Endothelial cell of umbilical vein (primary cell): ENCODE measurements around the gene PRRX2. TPM values are rescaled to one million over a fixed set of nuclear protein-coding genes. Genes with fewer than 3 reads are reported as not detected.

ENCODE experiments used
- BruUV-seq: library from RNA; stranded (reverse); fragments of 400-500 nt; replicated peaks from 2 replicates; lab custom pipeline; 2021; lab: Mats Ljungman, UMichigan
- CTCF ChIA-PET: fragments of 300-600, 350-600 bp; sonication (Branson Sonifier 250); formaldehyde crosslinking; loops from one replicate; lab custom pipeline; 2021; ENCODE audit warnings: antibody characterized with exemption, inconsistent platforms; lab: Charles Lee
- POLR2A ChIA-PET: fragments of 300-600, 350-600 bp; sonication (Branson Sonifier 250); formaldehyde crosslinking; loops from one replicate; lab custom pipeline; 2021; ENCODE audit warnings: antibody characterized with exemption, inconsistent platforms; lab: Charles Lee
- DNase-seq: peaks from one replicate; pipeline ENCODE4 v3.0.0-alpha.2; 2011; ENCODE audit warnings: low read depth, low spot score
- FAIRE-seq: peaks from 2 replicates; lab custom pipeline; 2011; peaks lifted over from hg19 to GRCh38; lab: Jason Lieb, UNC
- H2AFZ ChIP-seq: 2 replicates; pipeline ENCODE4 v1.6.0; 2012; ENCODE audit warnings: low read depth, low read length, control low read depth, inconsistent platforms
- H3K27ac ChIP-seq: 2 replicates; pipeline ENCODE4 v1.5.1; 2011; ENCODE audit warnings: low read depth, mild to moderate bottlenecking, control low read depth, low read length, moderate library complexity; ENCODE audit not compliant: insufficient read depth
- H3K27me3 ChIP-seq, 2 experiments: 2 replicates each; pipeline versions ENCODE4 v1.6.0 to v1.6.1; 2011; ENCODE audit warnings: low read length in 2 of 2, mixed read lengths in 1 of 2; ENCODE audit not compliant: control insufficient read depth in 2 of 2, insufficient read depth in 2 of 2
- H3K36me3 ChIP-seq, 2 experiments: 2 replicates in 1 of 2; 3 replicates in 1 of 2; pipeline ENCODE4 v1.5.1; 2011; ENCODE audit warnings: low read length in 2 of 2, mild to moderate bottlenecking in 1 of 2, moderate library complexity in 1 of 2; ENCODE audit not compliant: control insufficient read depth in 2 of 2, insufficient read depth in 2 of 2; ENCODE audit errors: extremely low read depth in 1 of 2
- H3K4me1 ChIP-seq: 3 replicates; pipeline ENCODE4 v1.5.1; 2011; ENCODE audit warnings: mild to moderate bottlenecking, low read length; ENCODE audit not compliant: control insufficient read depth, insufficient read depth; ENCODE audit errors: extremely low read depth
- H3K4me2 ChIP-seq: 2 replicates; pipeline ENCODE4 v1.6.1; 2011; ENCODE audit warnings: low read length, control low read depth, mixed read lengths; ENCODE audit not compliant: insufficient read depth
- H3K4me3 ChIP-seq, 3 experiments: fragments of 200-600 bp in 1 of 3; sonication (generic), shearing (Covaris generic) in 1 of 3; replicated peaks in 1 of 3; 2 replicates each; pipeline ENCODE4 v1.5.1; 2011 to 2016; ENCODE audit warnings: control low read depth in 3 of 3, low read length in 3 of 3, mild to moderate bottlenecking in 2 of 3, inconsistent platforms in 1 of 3, low read depth in 1 of 3, moderate library complexity in 1 of 3; ENCODE audit not compliant: insufficient read depth in 1 of 3
- H3K79me2 ChIP-seq: 2 replicates; pipeline ENCODE4 v1.6.0; 2012; ENCODE audit warnings: low read length, inconsistent platforms; ENCODE audit not compliant: control insufficient read depth, insufficient read depth
- H3K9ac ChIP-seq: replicated peaks from 2 replicates; pipeline ENCODE3; 2011; ENCODE audit warnings: low read length, control low read depth; ENCODE audit not compliant: insufficient read depth; ENCODE audit errors: extremely low read depth
- H3K9me1 ChIP-seq: replicated peaks from 3 replicates; pipeline ENCODE4 v1.6.0; 2011; ENCODE audit warnings: mild to moderate bottlenecking, low read length; ENCODE audit not compliant: control insufficient read depth, insufficient read depth; ENCODE audit errors: extremely low read depth
- H3K9me3 ChIP-seq: replicated peaks from 2 replicates; pipeline ENCODE4 v1.5.1; 2012; ENCODE audit warnings: low read length, inconsistent platforms; ENCODE audit not compliant: control insufficient read depth, insufficient read depth
- H4K20me1 ChIP-seq: replicated peaks from 2 replicates; pipeline ENCODE3; 2011; ENCODE audit warnings: mild to moderate bottlenecking, low read length; ENCODE audit not compliant: control insufficient read depth, insufficient read depth; ENCODE audit errors: extremely low read depth
- CTCF ChIP-seq, 2 donors: IDR thresholded peaks; 1 replicate in 1 of 2; 2 replicates in 1 of 2; pipeline ENCODE4 v1.5.1; 2011; ENCODE audit warnings: low read length in 2 of 2, mild to moderate bottlenecking in 2 of 2, moderate library complexity in 2 of 2, control low read depth in 1 of 2, inconsistent platforms in 1 of 2, low read depth in 1 of 2; ENCODE audit not compliant: insufficient read depth in 1 of 2; ENCODE audit errors: extremely low read depth in 1 of 2
- EZH2 ChIP-seq: IDR thresholded peaks from 2 replicates; pipeline ENCODE4 v1.6.1; 2012; ENCODE audit warnings: borderline replicate concordance, low read depth, mild to moderate bottlenecking, moderate library complexity, low read length, inconsistent platforms; ENCODE audit not compliant: severe bottlenecking
- FOS ChIP-seq: IDR thresholded peaks from 2 replicates; pipeline ENCODE4 v1.6.1; 2011; ENCODE audit warnings: mild to moderate bottlenecking, low read length, moderate library complexity, borderline replicate concordance; ENCODE audit not compliant: insufficient read depth
- GATA2 ChIP-seq: IDR thresholded peaks from 2 replicates; pipeline ENCODE4 v1.7.0; 2011; ENCODE audit warnings: low read depth, mild to moderate bottlenecking, moderate library complexity, mixed read lengths, low read length; ENCODE audit not compliant: insufficient read length, insufficient read depth
- JUN ChIP-seq: IDR thresholded peaks from 2 replicates; pipeline ENCODE4 v1.6.1; 2011; ENCODE audit warnings: borderline replicate concordance, low read depth; ENCODE audit not compliant: insufficient read length, insufficient read depth
- MAX ChIP-seq: IDR thresholded peaks from 2 replicates; pipeline ENCODE4 v1.6.1; 2011; ENCODE audit not compliant: insufficient read depth, insufficient read length
- MYC ChIP-seq: IDR thresholded peaks from one replicate; pipeline ENCODE4 v1.6.1; 2011; ENCODE audit warnings: mild to moderate bottlenecking, low read depth, low read length
- POLR2A ChIP-seq: IDR thresholded peaks from 2 replicates; pipeline ENCODE4 v1.6.1; 2012; ENCODE audit warnings: low read depth, mild to moderate bottlenecking, control low read depth, low read length
- POLR2AphosphoS5 ChIP-seq: IDR thresholded peaks from 2 replicates; pipeline ENCODE4 v1.6.1; 2012; ENCODE audit warnings: low read depth, mild to moderate bottlenecking, control low read depth, low read length, moderate library complexity; ENCODE audit not compliant: insufficient read depth
- dilution Hi-C: fragments of 300-500 bp; cut with MboI; formaldehyde crosslinking; loops from one replicate; pipeline ENCODE4 v1.15.0; 2019; ENCODE audit warnings: low sequenced_read_pairs; ENCODE audit not compliant: extremely low pct_ligation_motif_present
- intact Hi-C: fragments of 100-400 bp; cut with micrococcal nuclease; formaldehyde crosslinking; loops from one replicate; pipeline ENCODE4 v1.10.0; 2022
- polyA plus RNA-seq, 4 experiments: library from polyadenylated mRNA; depleted of rRNA in 3 of 4; stranded (reverse) in 3 of 4; unstranded in 1 of 4; fragments of >200 nt; gene quantifications; 2 replicates each; pipeline versions ENCODE4 v1.2.1 to v1.2.3, GENCODE V29; 2011 to 2012; ENCODE audit warnings: missing spikeins in 1 of 4
- total RNA-seq: library from RNA; stranded (reverse); gene quantifications from 2 replicates; pipeline ENCODE4 v1.2.3, GENCODE V29; 2021

The PRRX2 gene
- total and polyA plus RNA-seq, 2 donors (not counting 3 experiments of a cell fraction or from before 2014, with no cell fraction given): 0.19 to 0.77 TPM

DNA sequence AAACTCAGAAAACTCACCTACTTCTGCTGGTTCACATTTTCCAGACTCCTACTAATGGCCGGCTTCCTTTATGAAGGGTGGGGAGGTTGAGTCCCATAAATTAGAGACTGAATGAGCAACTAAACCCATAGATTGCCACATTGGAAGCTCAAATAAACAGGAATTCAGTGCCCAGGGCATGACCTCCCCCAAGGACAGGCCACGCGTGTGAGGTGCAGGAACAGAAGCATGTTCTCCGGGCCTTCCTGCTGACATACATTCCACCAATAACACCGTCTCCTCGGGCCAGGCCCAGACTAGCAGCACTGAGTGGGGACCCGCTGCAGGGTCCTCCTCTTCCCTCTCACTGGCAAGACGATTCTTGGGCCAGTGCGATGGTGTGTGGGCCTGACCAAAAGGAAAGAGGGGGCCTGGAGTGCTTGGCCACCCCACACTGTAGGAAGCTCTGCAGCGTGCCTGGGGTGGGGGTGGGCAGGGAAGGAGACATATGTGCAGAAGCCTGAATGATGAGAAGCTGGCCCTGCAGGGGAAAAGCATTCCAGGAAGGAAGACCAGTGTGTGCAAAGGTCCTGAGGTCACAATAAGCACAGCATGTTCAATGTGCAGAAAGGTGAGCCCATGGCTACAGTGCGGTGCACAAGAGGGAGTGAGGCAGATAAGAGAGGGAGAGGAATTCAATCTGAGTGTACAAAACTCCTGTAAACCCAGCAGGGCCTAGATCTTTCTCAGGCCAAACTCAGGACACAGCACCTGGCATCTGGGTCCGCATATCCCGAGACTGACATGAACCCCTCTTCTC, 75.4 kb downstream of the PRRX2 start:
- H3K27me3 ChIP-seq: peaks cover 0 to 1% of the 10 kb centered on the region in 2 experiments
- CTCF ChIA-PET: interaction anchor here (1.5 to 5.8 kb wide), 4 partner anchors 14 to 49 kb away, joined by 3 to 127 read pairs (median 48); no protein-coding TSS in a partner anchor
- FAIRE-seq: no peak

More for the DNA sequence above, 75.4 kb downstream of the PRRX2 start:
- TF ChIP-seq CTCF (IDR thresholded peaks at IDR 0.05; ENCODE audit: extremely low read depth in 1 of 2, insufficient read depth in 1 of 2, low read depth in 1 of 2, low read length in 2 of 2) (no peak), POLR2AphosphoS5 (no peak), MYC (no peak), POLR2A (no peak), EZH2 (no peak), MAX (no peak), JUN (no peak), FOS (no peak), GATA2 (no peak)
- Histone ChIP-seq H2AFZ (no peak overlapping the region), H3K4me3 (no peak overlapping the region), H3K4me1 (peaks cover 5% of the 10 kb centered on the region), H4K20me1 (no peaks in the 10 kb centered on the region), H3K27ac (no peak overlapping the region), H3K36me3 (no peaks in the 10 kb centered on the region), H3K79me2 (no peaks in the 10 kb centered on the region), H3K9ac (no peak overlapping the region), H3K4me2 (no peak overlapping the region), H3K9me1 (no peaks in the 10 kb centered on the region), H3K9me3 (no peaks in the 10 kb centered on the region)
- POLR2A ChIA-PET: no interaction called here
- intact Hi-C loops (no loop called here), dilution Hi-C loops (no loop called here)
- no peak for DNase-seq
- BruUV-seq: no TSS peak
